ENCODE measurements around the gene MYO18B. TPM values are rescaled to one million over a fixed set of nuclear protein-coding genes. Genes with fewer than 3 reads are reported as not detected.

The MYO18B gene
- total RNA-seq, 1 donor from 2014 or later = not detected

GRCh38 chr22:25695146-25695545, 46.8 kb upstream of the MYO18B start:
- ATAC-seq (no peak), DNase-seq (no peak)
- Histone ChIP-seq H3K4me1 (no peaks in the 10 kb centered on the region), H3K27ac (no peak overlapping the region), H3K36me3 (peaks cover 30% of the 10 kb centered on the region), H3K27me3 (ENCODE audit: low read depth) (no peaks in the 10 kb centered on the region), H3K4me3 (no peak overlapping the region), H3K9me3 (no peaks in the 10 kb centered on the region)
- intact Hi-C loops (cut with DNase I) = no loop called here
- no peak for TF ChIP-seq CTCF (IDR thresholded peaks at IDR 0.05)

GRCh38 chr22:25696763-25697162, 45.2 kb upstream of the MYO18B start:
- H3K36me3 ChIP-seq = peaks cover 22% of the 10 kb centered on the region
- no peaks in the 10 kb centered on the region for H3K9me3 ChIP-seq
- no peak overlapping the region for H3K27ac ChIP-seq
- no peak for TF ChIP-seq CTCF (IDR thresholded peaks at IDR 0.05)
- intact Hi-C loops (cut with DNase I) = no loop called here
- DNase-seq (no peak), ATAC-seq (no peak)
- H3K4me1 ChIP-seq = no peaks in the 10 kb centered on the region
- no peaks in the 10 kb centered on the region for H3K27me3 ChIP-seq (ENCODE audit: low read depth)
- no peak overlapping the region for H3K4me3 ChIP-seq

GRCh38 chr22:25697181-25697664, 44.8 kb upstream of the MYO18B start:
- intact Hi-C loops (cut with DNase I) = no loop called here
- no peak for TF ChIP-seq CTCF (IDR thresholded peaks at IDR 0.05)
- H3K9me3 ChIP-seq = no peaks in the 10 kb centered on the region
- H3K36me3 ChIP-seq = peaks cover 22% of the 10 kb centered on the region
- no peak overlapping the region for H3K4me3 ChIP-seq
- no peaks in the 10 kb centered on the region for H3K4me1 ChIP-seq
- DNase-seq (no peak), ATAC-seq (no peak)
- no peaks in the 10 kb centered on the region for H3K27me3 ChIP-seq (ENCODE audit: low read depth)
- H3K27ac ChIP-seq = no peak overlapping the region

GRCh38 chr22:25697978-25698377, 44.0 kb upstream of the MYO18B start:
- H3K4me1 ChIP-seq = no peaks in the 10 kb centered on the region
- H3K36me3 ChIP-seq = peaks cover 22% of the 10 kb centered on the region
- H3K27ac ChIP-seq = no peak overlapping the region
- no peaks in the 10 kb centered on the region for H3K9me3 ChIP-seq
- no peak for TF ChIP-seq CTCF (IDR thresholded peaks at IDR 0.05)
- DNase-seq (no peak), ATAC-seq (no peak)
- no peaks in the 10 kb centered on the region for H3K27me3 ChIP-seq (ENCODE audit: low read depth)
- H3K4me3 ChIP-seq = no peak overlapping the region
- intact Hi-C loops (cut with DNase I) = no loop called here

- H3K27ac ChIP-seq = no peak overlapping the region
- TF ChIP-seq CTCF (IDR thresholded peaks at IDR 0.05) = no peak
- no peaks in the 10 kb centered on the region for H3K27me3 ChIP-seq (ENCODE audit: low read depth)
- no peaks in the 10 kb centered on the region for H3K4me1 ChIP-seq
- ATAC-seq (no peak), DNase-seq (no peak)
- no peak overlapping the region for H3K4me3 ChIP-seq
- peaks cover 18% of the 10 kb centered on the region for H3K36me3 ChIP-seq
- no peaks in the 10 kb centered on the region for H3K9me3 ChIP-seq
- intact Hi-C loops (cut with DNase I) = no loop called here
Observed at GRCh38 chr22:25698461-25698860, 43.5 kb upstream of the MYO18B start.

- Histone ChIP-seq H3K27ac (no peak overlapping the region), H3K4me3 (no peak overlapping the region), H3K36me3 (peaks cover 16% of the 10 kb centered on the region), H3K9me3 (no peaks in the 10 kb centered on the region), H3K27me3 (ENCODE audit: low read depth) (no peaks in the 10 kb centered on the region), H3K4me1 (no peaks in the 10 kb centered on the region)
- DNase-seq (no peak), ATAC-seq (no peak)
- no peak for TF ChIP-seq CTCF (IDR thresholded peaks at IDR 0.05)
- intact Hi-C loops (cut with DNase I) = no loop called here
Observed at GRCh38 chr22:25698978-25699377, 43.0 kb upstream of the MYO18B start.

Measured in lower lobe of right lung (tissue), 2 donors.